SJCRH30 (cell line): ENCODE results near the gene ATG14. TPM values are rescaled to one million over a fixed set of nuclear protein-coding genes. Genes with fewer than 3 reads are reported as not detected.
"Not testable (repeated sequence)": the region's sequence is repeated elsewhere in the genome, so short reads cannot be mapped to it uniquely, and the experiment has no call there.

Experiments used
- DNase-seq, 2 experiments: peaks; one replicate each; pipeline ENCODE4 v3.0.0-alpha.2; 2015 to 2020
- H3K27ac ChIP-seq: fragments of 250-450 bp; sonication (Bioruptor Pico); 2 replicates; pipeline ENCODE4 v1.5.1; 2020; ENCODE audit warnings: mild to moderate bottlenecking, moderate library complexity
- H3K27me3 ChIP-seq: fragments of 250-450 bp; sonication (Bioruptor Pico); 2 replicates; pipeline ENCODE4 v1.5.1; 2020; ENCODE audit warnings: mild to moderate bottlenecking, moderate library complexity
- H3K36me3 ChIP-seq: fragments of 250-450 bp; sonication (Bioruptor Pico); 2 replicates; pipeline ENCODE4 v1.5.1; 2020; ENCODE audit warnings: mild to moderate bottlenecking, moderate library complexity
- H3K4me1 ChIP-seq: fragments of 250-450 bp; sonication (Bioruptor Pico); 2 replicates; pipeline ENCODE4 v1.5.1; 2020; ENCODE audit warnings: mild to moderate bottlenecking, moderate library complexity
- H3K4me3 ChIP-seq: fragments of 250-450 bp; sonication (Bioruptor Pico); 2 replicates; pipeline ENCODE4 v1.5.1; 2020; ENCODE audit warnings: mild to moderate bottlenecking, moderate library complexity
- H3K9me3 ChIP-seq: fragments of 250-450 bp; sonication (Bioruptor Pico); replicated peaks from 2 replicates; pipeline ENCODE4 v1.5.1; 2020; ENCODE audit warnings: mild to moderate bottlenecking, moderate library complexity
- total RNA-seq: library from RNA; depleted of rRNA; stranded (reverse); fragments of >200 nt; shearing (Covaris generic); gene quantifications from 2 replicates; pipeline ENCODE4 v1.2.3, GENCODE V29; 2014; rRNA removed

ATG14 gene
- 7.9 and 8.3 TPM in 2 replicates for total RNA-seq

DNA sequence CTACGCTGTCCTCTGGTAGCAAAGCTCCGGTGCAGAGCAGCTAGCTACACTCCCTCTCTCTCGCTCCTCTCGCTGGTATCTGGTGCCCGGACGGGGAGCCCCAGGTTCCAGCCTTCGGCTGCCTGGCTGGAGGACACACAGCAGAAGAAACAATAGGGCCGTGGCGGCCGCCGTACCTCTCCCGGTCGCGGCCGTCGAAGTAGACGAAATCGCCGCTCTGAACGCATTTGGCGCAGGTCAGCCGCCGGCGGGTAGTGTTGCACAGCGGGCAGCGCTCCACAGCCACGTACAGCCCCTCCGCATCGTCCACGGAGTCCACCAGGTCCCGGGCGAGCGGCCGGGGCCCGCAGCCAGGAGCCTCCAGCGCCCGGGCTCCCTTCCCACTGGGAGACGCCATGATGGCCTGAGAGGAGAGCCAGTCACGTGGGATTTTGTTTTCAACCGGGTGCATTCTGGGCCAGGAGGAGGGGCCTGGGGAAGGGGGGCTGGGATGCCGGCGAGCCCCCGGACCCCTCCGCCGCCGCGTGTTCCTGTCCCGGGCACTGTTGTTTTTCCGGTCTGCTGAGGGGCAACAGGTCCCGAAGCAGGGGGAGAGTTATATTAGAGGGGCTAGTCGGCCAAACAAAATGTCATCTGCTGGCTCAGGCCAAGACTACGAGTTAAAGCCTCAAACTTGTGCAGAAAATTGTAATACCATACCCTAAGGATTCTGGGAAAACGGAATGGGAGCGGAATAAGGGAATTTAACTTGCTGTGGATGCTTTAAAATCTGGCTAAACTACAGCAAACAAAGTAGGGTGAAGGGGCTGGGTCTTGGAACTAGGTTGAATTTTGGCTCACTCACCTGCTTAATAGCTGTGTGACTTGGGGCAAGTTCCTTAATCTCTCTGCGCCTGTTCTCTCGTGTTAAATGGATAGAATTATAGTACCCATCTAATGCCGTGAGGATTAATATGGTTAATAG is at the start of gene ATG14:
ATG14 (minus strand) TSS at position 405 of the 964 bp plus-strand sequence; CDS start at position 397, 8 bp downstream.
- DNase-seq = peak; percentile 87 to 89
- no peaks in the 10 kb centered on the region for H3K9me3 ChIP-seq
- no peaks in the 10 kb centered on the region for H3K36me3 ChIP-seq
- H3K27me3 ChIP-seq = no peaks in the 10 kb centered on the region
- H3K4me1 ChIP-seq = peaks cover 6% of the 10 kb centered on the region
- peak within 1 kb of the TSS; percentile 63 for H3K27ac ChIP-seq
- peak within 1 kb of the TSS; percentile 98 for H3K4me3 ChIP-seq

DNA sequence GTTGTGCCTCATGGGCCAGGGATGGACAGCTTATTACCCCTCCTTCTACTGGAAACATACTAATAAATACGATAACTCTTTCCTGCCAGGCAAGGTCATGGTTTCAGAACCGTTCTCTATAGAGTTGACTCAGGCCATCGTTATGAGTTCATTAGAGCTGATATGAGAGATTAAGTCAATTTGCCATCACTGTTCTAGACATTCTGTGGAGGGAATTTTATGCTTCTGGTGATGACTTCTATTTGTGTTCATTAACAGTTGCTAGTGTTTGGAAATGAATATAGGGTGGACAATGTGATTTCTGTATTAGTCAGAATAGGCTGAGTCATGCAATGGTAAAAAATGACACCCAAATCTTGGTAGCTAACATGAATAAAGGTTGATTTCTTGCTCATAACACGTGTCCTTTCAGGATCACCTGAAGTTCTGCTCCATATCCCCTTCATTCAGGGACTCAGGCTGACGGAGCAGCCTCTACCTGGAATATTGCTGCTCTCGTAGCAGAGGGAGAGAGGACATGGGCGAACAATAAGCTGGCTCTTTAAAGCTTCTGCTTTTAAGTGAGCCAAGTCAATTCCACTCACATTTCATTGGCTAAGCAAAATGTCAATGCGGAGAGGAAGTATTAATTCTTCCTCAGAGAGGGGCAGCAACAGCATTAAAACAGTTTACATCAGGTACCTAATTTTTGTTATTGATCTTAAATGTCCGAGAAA is 47.3 kb upstream of the ATG14 start:
- H3K27me3 ChIP-seq = no peaks in the 10 kb centered on the region
- H3K4me3 ChIP-seq = no peak overlapping the region
- no peaks in the 10 kb centered on the region for H3K9me3 ChIP-seq
- H3K27ac ChIP-seq = no peak overlapping the region
- no peak for DNase-seq
- no peaks in the 10 kb centered on the region for H3K36me3 ChIP-seq
- peaks cover 3% of the 10 kb centered on the region; the same call in 1 of the 2 replicates for H3K4me1 ChIP-seq

GRCh38 chr14:55457496-55457895 is 45.9 kb upstream of the ATG14 start:
- no peak overlapping the region for H3K4me3 ChIP-seq
- H3K9me3 ChIP-seq = no peaks in the 10 kb centered on the region
- H3K27me3 ChIP-seq = no peaks in the 10 kb centered on the region
- DNase-seq = no peak
- H3K27ac ChIP-seq = no peak overlapping the region
- peaks cover 4% of the 10 kb centered on the region; the same call in 1 of the 2 replicates for H3K4me1 ChIP-seq
- H3K36me3 ChIP-seq = no peaks in the 10 kb centered on the region

GRCh38 chr14:55456411-55456810 is 44.8 kb upstream of the ATG14 start:
- not testable (repeated sequence) for DNase-seq, H3K27me3 ChIP-seq, H3K4me3 ChIP-seq, H3K36me3 ChIP-seq, H3K9me3 ChIP-seq, H3K4me1 ChIP-seq, H3K27ac ChIP-seq

DNA sequence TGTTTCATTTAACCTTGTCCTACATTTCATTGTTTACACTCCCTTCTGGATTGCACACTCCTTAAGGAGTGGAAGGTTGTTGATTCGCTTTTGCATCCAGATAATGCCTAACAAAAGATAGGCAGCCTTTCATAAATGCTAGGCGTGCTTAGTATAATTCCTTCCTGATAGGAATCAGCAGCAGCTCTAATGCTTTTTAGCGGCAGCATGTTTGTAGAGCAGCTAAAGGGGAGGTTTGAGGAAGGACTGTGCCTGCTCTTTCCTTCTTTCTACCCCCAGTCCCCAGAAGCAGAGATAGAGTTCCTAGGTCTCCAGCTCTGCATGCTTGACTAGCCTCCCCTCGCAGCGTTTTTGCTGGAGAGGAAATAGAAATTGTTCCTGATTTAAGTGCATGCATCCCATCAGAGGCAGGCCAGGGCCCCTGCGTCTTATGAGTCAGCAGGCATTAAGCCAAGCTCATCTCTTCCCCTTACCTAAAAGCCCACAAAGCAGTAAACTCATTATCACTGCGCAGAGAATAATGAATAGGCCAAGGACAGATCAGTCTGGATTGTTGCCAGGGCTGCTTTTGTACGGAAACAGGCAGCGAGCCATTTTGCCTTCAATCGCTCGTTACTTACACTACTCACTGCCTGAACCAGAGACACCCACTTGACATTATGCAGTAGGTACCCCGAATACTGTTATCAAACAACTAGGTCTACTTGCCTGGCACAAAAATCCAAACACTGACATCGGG is 42.8 kb upstream of the ATG14 start:
- peaks cover 9% of the 10 kb centered on the region for H3K4me1 ChIP-seq
- peak; percentile 55 to 69 for DNase-seq
- H3K4me3 ChIP-seq = peak overlapping the region; percentile 35
- no peak overlapping the region; the same call in 1 of the 2 replicates for H3K27ac ChIP-seq
- no peaks in the 10 kb centered on the region for H3K36me3 ChIP-seq
- no peaks in the 10 kb centered on the region for H3K27me3 ChIP-seq
- H3K9me3 ChIP-seq = no peaks in the 10 kb centered on the region

- H3K4me1 ChIP-seq = peaks cover 28% of the 10 kb centered on the region
- H3K9me3 ChIP-seq = no peaks in the 10 kb centered on the region
- no peak overlapping the region for H3K4me3 ChIP-seq
- no peak for DNase-seq
- H3K36me3 ChIP-seq = no peaks in the 10 kb centered on the region
- no peak overlapping the region for H3K27ac ChIP-seq
- no peaks in the 10 kb centered on the region for H3K27me3 ChIP-seq
Observed at GRCh38 chr14:55451950-55452349, 40.3 kb upstream of the ATG14 start.

- Histone ChIP-seq H3K4me1 (peaks cover 30% of the 10 kb centered on the region), H3K4me3 (no peak overlapping the region), H3K27ac (no peak overlapping the region), H3K36me3 (no peaks in the 10 kb centered on the region), H3K9me3 (no peaks in the 10 kb centered on the region), H3K27me3 (no peaks in the 10 kb centered on the region)
- DNase-seq = no peak
Observed at GRCh38 chr14:55451398-55451797, 39.8 kb upstream of the ATG14 start.

DNA sequence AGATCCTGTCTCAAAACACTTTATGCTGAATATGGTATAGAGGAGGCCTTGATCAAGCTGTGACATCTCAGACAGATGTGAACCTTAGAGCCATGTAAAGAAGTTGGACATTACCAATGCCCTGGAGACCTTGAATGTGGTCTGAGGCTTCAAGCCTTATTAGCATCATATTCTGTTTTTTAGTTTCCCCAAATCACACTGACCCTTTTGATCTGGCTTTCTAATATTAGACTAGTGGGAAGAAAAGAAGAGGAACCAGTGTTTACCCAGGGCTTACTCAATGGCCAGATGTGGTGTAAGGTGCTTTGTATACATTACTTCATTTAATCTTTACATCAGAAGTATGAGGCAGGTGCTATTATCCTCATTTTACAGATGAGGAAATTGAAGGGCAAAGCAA is 39.4 kb upstream of the ATG14 start:
- H3K4me3 ChIP-seq = no peak overlapping the region
- H3K36me3 ChIP-seq = no peaks in the 10 kb centered on the region
- no peaks in the 10 kb centered on the region for H3K9me3 ChIP-seq
- no peak overlapping the region for H3K27ac ChIP-seq
- no peak for DNase-seq
- H3K4me1 ChIP-seq = peaks cover 31% of the 10 kb centered on the region
- no peaks in the 10 kb centered on the region for H3K27me3 ChIP-seq

GRCh38 chr14:55450539-55450938 is 38.9 kb upstream of the ATG14 start:
- H3K4me1 ChIP-seq = peaks cover 31% of the 10 kb centered on the region
- DNase-seq = no peak

GRCh38 chr14:55450124-55450523 is 38.5 kb upstream of the ATG14 start:
- Histone ChIP-seq H3K4me1 (peaks cover 31% of the 10 kb centered on the region), H3K27me3 (no peaks in the 10 kb centered on the region), H3K27ac (peak overlapping the region; percentile 29; the same call in 1 of the 2 replicates), H3K4me3 (no peak overlapping the region), H3K36me3 (no peaks in the 10 kb centered on the region), H3K9me3 (no peaks in the 10 kb centered on the region)
- DNase-seq = no peak

More at GRCh38 chr14:55450539-55450938, 38.9 kb upstream of the ATG14 start:
- no peaks in the 10 kb centered on the region for H3K27me3 ChIP-seq
- H3K36me3 ChIP-seq = no peaks in the 10 kb centered on the region
- H3K9me3 ChIP-seq = no peaks in the 10 kb centered on the region
- H3K27ac ChIP-seq = no peak overlapping the region
- H3K4me3 ChIP-seq = no peak overlapping the region

DNA sequence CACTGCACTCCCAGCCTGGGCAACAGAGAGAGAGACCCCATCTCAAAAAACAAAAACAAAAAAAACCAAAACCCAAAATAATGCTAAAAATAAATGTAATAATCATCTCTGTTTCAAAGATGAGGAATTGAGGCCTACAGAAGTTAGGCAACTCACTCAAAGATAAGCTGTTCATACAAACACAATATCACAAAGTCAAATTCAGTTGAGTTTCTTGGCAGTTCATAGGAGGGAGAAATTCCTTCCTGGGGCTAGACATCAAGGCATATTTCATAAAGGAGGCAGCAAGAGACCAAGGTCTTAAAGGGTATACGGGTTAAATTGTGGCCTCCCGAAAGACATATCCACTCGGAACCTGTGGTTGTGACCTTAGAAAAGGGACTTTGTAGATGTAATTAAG is 37.5 kb upstream of the ATG14 start:
- Histone ChIP-seq H3K27ac (peak overlapping the region; percentile 29; the same call in 1 of the 2 replicates), H3K4me3 (no peak overlapping the region), H3K27me3 (no peaks in the 10 kb centered on the region), H3K9me3 (no peaks in the 10 kb centered on the region), H3K36me3 (no peaks in the 10 kb centered on the region), H3K4me1 (peaks cover 29% of the 10 kb centered on the region)
- DNase-seq = no peak

DNA sequence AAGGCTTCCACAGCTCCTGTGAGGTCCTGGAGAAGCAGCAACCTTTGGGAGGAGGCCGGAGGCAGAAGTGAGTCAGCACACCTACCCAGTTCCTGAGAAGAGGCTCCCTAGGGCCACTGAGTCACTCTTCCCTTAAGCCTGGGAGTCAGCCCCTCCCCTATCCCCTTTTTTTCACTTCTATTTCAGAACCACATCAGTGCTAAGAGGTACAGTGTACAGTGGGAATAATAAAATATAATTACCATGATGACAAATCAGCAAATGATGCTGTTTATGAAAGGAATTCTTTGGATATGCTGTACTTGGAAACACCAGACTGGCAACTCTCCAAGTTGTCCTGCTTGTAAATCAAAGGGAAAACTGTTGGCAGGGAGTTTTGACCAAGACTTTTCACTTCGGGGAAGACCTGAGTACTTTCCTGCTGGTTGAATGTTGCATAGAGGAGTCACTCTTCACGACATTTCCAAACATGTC is 36.5 kb upstream of the ATG14 start:
- no peaks in the 10 kb centered on the region for H3K36me3 ChIP-seq
- peak; percentile 23 to 32 for DNase-seq
- H3K4me1 ChIP-seq = peaks cover 27% of the 10 kb centered on the region
- H3K27ac ChIP-seq = no peak overlapping the region
- H3K27me3 ChIP-seq = no peaks in the 10 kb centered on the region
- no peak overlapping the region for H3K4me3 ChIP-seq
- no peaks in the 10 kb centered on the region for H3K9me3 ChIP-seq

DNA sequence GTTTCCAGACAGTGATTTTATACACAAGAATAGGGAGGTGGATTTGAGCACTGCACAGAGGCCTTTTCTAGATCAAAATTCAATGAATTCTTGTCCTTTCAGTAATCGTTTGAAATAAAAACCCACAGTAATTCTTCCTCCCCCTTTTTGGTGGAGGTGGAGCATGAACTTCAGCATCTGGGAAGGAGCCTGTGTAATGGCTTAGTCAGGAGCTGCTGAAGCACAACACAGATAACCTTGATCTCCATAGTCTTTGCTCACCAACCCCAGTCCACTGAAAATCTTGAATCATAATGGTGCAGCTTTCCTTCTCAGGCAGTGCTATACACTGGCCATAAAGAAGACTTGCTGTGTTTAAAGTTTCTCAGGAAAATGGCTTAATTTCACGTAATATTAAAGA is 35.2 kb upstream of the ATG14 start:
- Histone ChIP-seq H3K9me3 (no peaks in the 10 kb centered on the region), H3K4me1 (peaks cover 27% of the 10 kb centered on the region), H3K27ac (no peak overlapping the region), H3K27me3 (no peaks in the 10 kb centered on the region), H3K36me3 (no peaks in the 10 kb centered on the region), H3K4me3 (peak overlapping the region; percentile 26)
- DNase-seq = peak in 1 of 2 experiments; percentile 22

DNA sequence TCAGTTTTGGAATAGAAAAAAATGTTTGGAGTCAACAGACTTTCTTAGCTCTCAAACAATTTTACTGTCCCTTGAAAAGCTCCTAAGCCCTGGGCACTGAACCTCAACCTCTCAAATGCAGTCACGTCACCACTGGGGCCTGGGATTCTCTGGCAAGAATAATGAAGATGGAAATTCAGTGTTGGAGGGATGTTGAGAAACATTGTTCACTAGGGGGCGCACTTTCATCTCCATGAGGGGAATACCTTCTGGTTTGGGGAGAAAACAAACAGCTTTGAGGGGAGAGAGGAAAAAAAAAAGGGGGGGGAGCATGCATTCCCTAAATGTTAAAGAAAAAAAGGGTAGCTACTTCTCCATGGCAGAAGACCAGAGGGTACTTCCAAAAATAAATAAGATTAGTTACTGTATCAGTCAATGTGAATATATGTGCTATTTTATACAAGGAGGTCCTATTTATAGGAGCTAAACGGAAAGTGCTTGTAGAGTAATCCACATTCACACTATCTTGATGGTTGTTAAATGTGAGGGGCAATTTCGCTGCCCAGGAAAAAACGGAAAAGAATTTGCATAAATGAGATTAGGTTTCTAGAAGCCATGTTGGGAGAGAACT is 34.6 kb upstream of the ATG14 start:
- no peaks in the 10 kb centered on the region for H3K27me3 ChIP-seq
- H3K4me1 ChIP-seq = peaks cover 27% of the 10 kb centered on the region
- no peaks in the 10 kb centered on the region for H3K36me3 ChIP-seq
- DNase-seq = peak; percentile 79 to 94
- peak overlapping the region; percentile 26 for H3K4me3 ChIP-seq
- H3K9me3 ChIP-seq = no peaks in the 10 kb centered on the region
- H3K27ac ChIP-seq = no peak overlapping the region
